ENCODE measurements around the gene AIFM1.

The AIFM1 gene

DNA sequence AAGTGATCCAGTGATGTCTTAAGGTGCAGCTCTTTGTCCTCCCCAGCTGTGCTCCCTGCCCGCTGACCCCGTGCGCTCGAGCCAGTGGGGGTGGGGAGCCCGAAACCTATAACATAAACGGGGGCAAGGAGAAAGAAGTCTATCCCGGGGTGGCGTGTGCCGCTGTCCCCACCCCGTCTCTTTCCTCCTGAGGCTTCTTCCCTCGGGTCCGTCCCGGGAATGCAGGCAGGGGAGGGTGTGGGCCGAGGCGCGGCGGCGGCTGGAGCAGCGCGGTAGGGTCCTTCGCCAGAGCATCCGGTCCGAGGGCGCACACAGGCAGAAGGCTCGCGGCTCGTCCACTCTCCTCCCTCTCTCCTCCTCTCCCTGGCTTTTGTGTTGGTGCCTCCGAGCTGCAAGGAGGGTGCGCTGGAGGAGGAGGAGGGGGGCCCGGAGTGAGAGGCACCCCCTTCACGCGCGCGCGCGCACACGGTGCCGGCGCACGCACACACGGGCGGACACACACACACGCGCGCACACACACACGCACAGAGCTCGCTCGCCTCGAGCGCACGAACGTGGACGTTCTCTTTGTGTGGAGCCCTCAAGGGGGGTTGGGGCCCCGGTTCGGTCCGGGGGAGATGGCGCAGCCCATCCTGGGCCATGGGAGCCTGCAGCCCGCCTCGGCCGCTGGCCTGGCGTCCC, 5.9 kb upstream of the AIFM1 start, which contains the start of gene RAB33A:
TSS of gene RAB33A (plus strand) at position 517 of the 681 bp plus-strand sequence. CDS start at position 618, 101 bp downstream.
- peak within 1 kb of the TSS; percentile 71 for H3K4me3 ChIP-seq
- peak within 1 kb of the TSS; percentile 77 to 85 for H3K27ac ChIP-seq
- no peak for DNase-seq (ENCODE audit: low spot score)
- TF ChIP-seq, protein P1, sequence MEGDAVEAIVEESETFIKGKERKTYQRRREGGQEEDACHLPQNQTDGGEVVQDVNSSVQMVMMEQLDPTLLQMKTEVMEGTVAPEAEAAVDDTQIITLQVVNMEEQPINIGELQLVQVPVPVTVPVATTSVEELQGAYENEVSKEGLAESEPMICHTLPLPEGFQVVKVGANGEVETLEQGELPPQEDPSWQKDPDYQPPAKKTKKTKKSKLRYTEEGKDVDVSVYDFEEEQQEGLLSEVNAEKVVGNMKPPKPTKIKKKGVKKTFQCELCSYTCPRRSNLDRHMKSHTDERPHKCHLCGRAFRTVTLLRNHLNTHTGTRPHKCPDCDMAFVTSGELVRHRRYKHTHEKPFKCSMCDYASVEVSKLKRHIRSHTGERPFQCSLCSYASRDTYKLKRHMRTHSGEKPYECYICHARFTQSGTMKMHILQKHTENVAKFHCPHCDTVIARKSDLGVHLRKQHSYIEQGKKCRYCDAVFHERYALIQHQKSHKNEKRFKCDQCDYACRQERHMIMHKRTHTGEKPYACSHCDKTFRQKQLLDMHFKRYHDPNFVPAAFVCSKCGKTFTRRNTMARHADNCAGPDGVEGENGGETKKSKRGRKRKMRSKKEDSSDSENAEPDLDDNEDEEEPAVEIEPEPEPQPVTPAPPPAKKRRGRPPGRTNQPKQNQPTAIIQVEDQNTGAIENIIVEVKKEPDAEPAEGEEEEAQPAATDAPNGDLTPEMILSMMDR (IDR thresholded peaks at IDR 0.05) = no peak

DNA sequence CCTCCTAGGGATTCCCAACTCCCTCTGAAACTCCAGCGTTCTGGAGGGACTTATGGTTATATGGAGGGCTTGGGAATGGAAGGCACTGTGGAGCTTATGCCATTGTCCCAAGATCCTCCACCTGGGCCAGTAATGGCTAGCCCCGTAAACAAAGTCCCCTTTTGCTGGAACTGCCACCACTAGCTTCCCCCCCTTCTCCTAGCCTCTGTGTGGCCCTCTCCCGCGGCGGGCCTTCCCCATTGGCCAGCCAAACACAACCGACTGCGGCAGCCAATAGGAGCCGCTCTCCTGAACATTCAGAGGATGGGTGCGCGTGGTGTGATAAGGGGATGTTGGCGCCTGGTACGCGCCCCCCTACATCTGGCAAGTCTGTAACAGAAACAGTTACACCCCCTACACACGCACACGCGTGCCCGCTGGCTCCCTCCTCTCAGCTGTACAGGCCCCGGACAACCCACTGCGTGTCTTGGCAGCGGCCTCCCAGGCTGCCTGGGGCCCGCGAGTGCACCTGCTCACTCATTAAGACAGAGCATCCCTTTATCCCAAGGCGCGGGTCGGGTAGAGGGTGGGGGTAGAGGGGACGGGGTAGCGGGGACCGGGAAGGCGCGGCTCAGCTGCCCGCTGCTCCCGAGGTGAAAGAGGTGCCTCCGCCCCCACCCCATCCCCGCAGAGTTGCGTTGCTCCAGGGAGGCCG, 5.3 kb upstream of the AIFM1 start:
- H3K27ac ChIP-seq = peak overlapping the region in 1 of 2 donors; percentile 85
- TF ChIP-seq, protein P1 (IDR thresholded peaks at IDR 0.05) = no peak

DNA sequence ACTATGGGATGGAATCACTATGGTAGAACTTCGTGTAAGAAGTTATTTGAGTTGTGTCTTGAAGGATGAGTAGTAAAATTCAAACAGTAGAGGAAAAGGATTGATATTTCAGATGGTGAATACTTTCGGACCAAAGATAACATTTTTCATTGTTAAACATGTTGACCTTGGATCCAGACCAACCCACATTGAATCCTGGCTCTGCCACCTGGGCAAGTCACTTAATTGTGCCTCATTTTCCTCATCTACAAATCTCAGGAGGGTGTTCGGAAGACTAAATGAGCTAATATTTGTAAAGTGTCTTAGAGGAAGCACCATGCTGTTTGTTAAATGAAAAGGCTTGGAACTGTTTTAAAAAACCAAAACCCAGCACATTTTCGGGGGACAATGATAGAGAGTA, 1.4 kb upstream of the AIFM1 start:
- TF ChIP-seq, protein P1 (IDR thresholded peaks at IDR 0.05) = no peak
- no peak for DNase-seq (ENCODE audit: low spot score)
- peak overlapping the region; percentile 71 for H3K4me3 ChIP-seq
- H3K27ac ChIP-seq = peak overlapping the region in 1 of 2 donors; percentile 93

More for the DNA sequence above, 5.3 kb upstream of the AIFM1 start:
- DNase-seq (ENCODE audit: low spot score) = no peak
- H3K4me3 ChIP-seq = peak overlapping the region; percentile 71

DNA sequence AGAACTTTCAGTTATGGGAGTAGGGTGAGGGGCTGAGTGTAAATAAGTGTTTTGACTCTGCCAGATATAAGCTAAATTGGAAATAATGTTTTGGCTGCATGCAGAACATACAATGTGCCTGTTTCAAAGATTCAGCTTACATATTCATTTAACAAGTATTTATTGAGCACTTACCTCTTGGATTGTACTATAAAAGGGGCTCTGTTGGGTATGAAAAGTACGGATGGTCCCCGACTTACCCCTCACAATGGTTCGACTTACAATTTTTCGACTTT, 799 bp upstream of the AIFM1 start:
- Histone ChIP-seq H3K27ac (peak overlapping the region; percentile 66 to 93), H3K4me3 (peak overlapping the region; percentile 71)
- TF ChIP-seq, protein P1 (IDR thresholded peaks at IDR 0.05) = no peak
- DNase-seq (ENCODE audit: low spot score) = no peak

DNA sequence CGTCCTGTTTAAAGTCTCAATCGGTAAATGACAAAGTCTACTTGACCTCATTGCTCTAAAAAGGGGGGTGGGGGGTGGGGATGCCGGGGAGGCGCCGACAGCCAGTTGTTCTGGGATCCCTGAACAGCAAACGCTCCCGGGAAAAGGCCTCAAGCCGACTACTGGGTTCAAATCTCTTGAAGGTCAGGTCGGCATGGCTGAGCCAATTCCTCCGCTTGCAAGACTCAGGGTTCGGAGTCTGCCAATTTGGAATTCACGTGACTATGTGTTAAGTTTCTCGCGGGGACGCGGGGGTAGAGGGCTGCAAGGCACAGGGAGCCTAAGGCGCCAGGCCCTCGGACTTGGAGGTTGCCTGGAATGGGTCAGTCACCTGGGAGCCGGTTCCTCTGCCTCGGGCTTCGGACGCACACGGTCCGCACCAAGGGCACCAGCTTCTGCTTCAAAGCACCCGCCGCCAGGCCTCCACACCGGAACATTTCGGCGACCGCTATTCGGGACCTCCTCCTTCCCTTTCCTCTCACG, 399 bp downstream of the AIFM1 start:
- no peak for DNase-seq (ENCODE audit: low spot score)
- Histone ChIP-seq H3K4me3 (peak overlapping the region; percentile 71), H3K27ac (peak overlapping the region; percentile 66 to 93)
- TF ChIP-seq, protein P1 (IDR thresholded peaks at IDR 0.05) = no peak

DNA sequence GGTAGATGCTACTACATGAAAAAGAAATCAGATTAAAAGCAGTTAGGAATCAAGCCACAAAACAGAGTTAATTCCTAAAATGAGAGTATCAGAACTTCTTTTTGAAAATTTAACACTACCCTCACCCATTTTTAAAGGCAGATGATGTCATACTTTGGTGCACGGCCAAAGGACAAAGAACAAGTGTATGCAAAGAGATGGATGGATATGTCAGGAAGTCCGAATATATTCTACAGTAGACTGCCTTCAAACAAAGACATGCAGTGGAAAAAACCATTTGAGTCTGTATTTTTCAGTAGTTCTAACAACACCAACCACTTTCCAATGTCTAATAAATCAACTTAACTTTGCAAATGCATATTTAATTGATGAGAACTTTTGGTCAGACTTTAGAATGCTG, 2.2 kb downstream of the AIFM1 start:
- DNase-seq (ENCODE audit: low spot score) = no peak
- TF ChIP-seq, protein P1 (IDR thresholded peaks at IDR 0.05) = no peak
- Histone ChIP-seq H3K4me3 (no peak overlapping the region), H3K27ac (no peak overlapping the region)

Measured in coronary artery (tissue), 2 donors.